ENCODE measurements around the gene ZNF235.
"Not testable (repeated sequence)": the region's sequence is repeated elsewhere in the genome, so short reads cannot be mapped to it uniquely, and the experiment has no call there.

Gene ZNF235

DNA sequence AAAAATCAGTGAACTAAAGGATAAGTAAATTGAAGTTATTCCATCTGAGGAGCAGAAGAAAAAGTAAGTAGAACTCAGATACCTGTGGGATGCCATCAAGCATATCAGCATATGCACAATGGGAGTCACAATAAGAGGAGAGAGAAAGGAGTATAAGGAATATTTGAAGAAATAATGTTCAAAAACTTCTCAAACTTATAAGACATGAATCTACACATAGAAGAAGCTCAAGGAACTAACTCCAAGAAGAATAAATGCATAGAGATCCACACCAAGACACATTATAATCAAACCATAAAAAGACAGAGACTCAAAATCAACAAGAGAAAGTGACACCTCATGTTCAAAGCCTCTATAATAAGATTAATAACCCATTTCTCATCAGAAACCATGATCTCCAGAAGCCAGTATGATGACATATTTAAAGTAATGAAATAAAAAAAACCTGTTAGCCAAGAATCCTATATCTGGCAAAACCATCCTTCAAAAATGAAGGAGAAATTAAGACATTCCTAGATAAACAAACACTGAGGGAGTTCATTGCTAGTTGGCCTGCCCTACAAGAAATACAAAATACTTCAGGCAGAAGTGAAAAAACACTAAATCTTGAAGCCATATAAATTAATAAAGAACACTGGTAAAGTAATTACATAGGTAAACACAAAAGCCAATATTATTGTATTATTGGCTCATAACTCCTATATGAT is 49.0 kb downstream of the ZNF235 start:
- DNase-seq, result no peak

DNA sequence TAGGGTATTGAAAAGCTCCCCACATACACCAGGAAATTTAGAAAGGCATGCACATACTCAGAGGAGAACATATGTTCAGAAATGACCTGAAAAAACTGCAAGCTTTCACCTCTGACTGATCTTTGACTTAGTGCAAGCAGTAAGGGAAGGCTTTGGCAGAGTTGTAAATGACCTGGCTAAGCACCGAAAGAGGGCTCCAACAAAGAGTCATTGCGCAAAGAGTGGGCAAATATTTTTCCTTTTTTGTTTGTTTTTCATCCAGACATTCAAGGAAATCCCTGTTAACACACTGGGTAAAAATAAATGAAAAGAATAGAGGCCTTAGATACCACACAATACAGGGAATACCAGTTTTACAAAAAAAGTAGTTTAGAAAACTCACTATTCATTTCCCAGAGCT is 50.3 kb downstream of the ZNF235 start:
- no peak for DNase-seq

DNA sequence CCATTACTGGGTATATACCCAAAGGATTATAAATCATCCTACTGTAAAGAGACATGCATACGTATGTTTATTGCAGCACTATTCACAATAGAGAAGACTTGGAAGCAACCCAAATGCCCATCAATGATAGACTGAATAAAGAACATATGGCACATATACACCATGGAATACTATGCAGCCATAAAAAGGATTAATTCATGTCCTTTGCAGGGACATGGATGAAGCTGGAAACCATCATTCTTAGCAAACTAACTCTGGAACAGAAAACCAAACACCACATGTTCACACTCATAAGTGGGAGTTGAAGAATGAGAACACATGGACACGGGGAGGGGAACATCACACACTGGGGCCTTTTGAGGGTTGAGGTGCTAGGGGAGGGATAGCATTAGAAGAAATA is 51.4 kb downstream of the ZNF235 start:
- not testable (repeated sequence) for DNase-seq

DNA sequence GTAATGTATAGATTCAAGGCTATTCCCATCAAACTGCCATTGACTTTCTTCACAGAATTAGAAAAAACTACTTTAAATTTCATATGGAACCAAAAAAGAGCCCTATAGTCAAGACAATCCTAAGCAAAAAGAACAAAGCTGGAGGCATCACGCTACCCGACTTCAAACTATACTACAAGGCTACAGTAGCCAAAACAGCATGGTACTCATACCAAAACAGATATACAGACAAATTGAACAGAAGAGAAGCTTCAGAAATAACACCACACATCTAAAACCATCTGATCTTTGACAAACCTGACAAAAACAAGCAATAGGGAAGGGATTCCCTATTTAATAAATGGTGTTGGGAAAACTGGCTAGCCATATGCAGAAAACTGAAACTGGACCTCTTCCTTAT is 52.5 kb downstream of the ZNF235 start:
- not testable (repeated sequence) for DNase-seq

DNA sequence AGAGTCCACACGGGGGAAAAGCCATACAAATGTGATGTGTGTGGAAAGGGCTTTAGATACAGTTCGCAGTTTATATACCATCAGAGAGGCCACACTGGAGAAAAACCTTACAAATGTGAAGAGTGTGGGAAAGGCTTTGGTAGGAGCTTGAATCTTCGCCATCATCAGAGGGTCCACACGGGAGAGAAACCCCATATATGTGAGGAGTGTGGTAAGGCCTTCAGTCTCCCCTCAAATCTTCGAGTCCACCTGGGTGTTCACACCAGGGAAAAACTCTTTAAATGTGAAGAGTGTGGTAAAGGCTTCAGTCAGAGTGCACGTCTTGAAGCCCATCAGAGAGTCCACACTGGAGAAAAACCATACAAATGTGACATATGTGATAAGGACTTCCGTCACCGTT is 68.4 kb downstream of the ZNF235 start:
- no peak for DNase-seq

Data from right hindlimb (tissue), 1 donor.